HG03565 (cell line): ENCODE data around the gene SREK1.
A peak's percentile ranks its signal among the peaks of the same experiment; 100 is the strongest.
"Not testable (repeated sequence)": the region's sequence is repeated elsewhere in the genome, so short reads cannot be mapped to it uniquely, and the experiment has no call there.

Source experiments
- ATAC-seq: cut with Tn5 transposase; IDR thresholded peaks from one replicate; pipeline ENCODE4 v1.9.1; 2021; ENCODE audit warnings: mild to moderate bottlenecking, moderate library complexity; ENCODE audit not compliant: unreplicated experiment

Gene SREK1, protein sequence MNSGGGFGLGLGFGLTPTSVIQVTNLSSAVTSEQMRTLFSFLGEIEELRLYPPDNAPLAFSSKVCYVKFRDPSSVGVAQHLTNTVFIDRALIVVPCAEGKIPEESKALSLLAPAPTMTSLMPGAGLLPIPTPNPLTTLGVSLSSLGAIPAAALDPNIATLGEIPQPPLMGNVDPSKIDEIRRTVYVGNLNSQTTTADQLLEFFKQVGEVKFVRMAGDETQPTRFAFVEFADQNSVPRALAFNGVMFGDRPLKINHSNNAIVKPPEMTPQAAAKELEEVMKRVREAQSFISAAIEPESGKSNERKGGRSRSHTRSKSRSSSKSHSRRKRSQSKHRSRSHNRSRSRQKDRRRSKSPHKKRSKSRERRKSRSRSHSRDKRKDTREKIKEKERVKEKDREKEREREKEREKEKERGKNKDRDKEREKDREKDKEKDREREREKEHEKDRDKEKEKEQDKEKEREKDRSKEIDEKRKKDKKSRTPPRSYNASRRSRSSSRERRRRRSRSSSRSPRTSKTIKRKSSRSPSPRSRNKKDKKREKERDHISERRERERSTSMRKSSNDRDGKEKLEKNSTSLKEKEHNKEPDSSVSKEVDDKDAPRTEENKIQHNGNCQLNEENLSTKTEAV

DNA sequence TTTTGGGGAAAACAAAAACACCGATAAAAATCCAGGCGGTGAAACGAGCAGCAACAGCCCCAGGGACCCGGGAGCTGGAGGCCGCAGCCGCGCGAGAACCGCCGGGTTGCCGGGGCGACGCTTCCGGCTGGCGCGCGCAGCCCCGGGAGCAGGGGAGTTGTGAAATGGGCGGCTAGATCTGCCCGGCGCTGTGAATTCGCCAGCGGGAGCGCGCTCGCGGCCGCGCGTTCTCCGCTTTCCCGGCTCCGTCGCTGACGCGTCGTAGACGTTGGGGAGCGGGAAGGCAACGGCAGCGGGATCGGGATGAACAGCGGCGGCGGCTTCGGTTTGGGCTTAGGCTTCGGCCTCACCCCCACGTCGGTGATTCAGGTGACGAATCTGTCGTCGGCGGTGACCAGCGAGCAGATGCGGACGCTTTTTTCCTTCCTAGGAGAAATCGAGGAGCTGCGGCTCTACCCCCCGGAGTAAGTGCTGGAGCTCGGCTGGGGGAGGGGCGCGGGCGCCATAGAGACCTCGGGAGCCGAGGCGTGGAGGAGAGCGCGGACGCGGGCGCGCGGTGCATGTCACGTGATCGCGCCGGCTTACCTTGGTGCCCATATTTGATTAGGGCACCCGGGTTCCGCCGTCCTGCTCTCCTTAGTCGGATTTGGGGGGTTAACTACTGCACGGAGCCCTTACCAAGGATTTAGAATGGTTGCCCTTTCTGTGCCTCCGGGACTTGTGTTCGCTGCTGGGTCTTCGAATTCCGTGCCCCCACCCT, at the start of gene SREK1:
TSS of gene SREK1 (plus strand) at position 227 of the 760 bp plus-strand sequence. CDS start at position 304, 77 bp downstream.
- ATAC-seq: peak; percentile 65

DNA sequence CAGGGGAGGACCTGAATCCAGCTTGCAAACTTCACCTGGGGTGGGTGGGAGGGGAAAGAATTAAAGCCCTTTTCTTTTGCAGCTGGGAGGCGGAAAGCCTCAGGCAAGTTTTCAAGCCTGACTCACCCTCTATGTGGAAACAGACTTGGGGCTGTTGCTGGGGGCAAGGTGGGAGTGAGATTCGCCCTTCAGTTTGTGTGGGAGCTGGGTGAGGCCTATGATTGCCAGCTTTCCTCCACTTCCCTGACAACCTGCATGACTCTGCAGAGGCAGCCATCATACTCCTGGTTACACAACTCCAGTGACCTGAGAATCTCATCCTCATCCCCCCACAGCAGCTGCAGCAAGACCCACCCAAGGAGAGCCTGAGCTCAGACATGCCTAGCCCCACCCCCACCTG, 43.2 kb upstream of the SREK1 start:
- ATAC-seq: no peak

DNA sequence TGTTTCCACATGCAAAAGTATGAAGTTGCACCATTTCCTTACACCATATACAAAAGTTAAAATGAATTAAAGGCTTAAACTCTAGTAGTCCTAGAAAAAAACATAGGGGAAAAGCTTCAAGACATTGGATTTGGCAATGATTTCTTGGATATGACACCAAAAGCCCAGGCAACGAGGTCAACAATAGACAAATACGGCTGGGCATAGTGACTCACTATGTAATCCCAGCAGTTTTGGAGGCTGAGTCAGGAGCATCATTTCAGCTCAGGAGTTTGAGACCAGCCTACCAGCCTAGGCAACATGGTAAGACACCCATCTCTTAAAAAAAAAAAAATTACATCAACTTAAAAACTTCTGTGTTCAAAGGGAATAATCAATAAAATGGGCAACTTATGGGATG, 30.9 kb upstream of the SREK1 start:
- no peak for ATAC-seq

DNA sequence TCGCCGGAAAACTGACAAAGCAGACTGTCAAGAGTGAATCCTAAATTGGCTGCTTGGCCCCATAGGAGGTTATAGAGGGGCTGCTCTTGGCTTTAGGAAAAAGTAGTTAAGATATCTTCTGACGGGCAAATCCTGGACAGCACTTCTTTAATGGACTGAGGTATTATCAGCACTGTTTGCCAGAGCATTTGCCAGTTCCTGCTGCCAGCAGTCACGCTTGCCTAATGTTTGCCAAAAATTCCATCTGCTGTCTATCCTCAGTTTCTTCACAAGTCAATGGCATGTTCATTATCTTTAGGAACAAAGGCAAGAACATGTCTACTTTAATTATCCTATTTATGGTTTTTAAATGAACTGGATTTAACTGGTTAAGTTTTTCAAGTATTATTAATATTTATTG, 25.8 kb upstream of the SREK1 start:
- no peak for ATAC-seq

DNA sequence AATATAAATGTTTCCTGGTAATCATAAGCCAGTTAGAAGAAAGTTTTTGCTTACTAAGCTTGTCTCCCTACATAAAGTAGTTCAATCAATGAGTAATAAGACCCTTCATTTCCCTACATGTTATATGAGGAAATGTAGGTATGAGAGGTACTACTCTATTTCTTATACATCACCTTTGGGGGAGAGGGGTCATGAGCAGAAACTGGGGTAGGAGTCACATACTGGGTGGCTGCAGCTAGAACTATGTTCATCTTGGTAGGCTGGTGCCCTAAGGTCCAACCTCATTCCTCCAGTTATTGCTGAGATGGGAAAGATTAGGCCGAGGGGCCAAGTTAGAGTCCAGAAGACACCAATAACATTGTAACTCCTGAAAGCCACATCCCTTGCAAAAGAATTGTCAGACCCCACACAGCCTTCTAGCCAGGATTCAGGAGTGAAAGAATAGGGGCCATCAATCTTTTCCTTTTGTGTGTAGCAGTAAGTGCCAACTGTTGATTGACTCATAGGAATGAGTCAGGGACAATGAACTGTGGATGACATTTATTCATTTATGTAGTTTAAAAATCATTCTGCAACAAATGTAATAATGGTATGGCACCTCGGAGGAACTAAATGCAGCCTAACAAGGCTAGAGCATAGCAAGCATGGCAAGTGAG, 21.6 kb upstream of the SREK1 start:
- no peak for ATAC-seq

DNA sequence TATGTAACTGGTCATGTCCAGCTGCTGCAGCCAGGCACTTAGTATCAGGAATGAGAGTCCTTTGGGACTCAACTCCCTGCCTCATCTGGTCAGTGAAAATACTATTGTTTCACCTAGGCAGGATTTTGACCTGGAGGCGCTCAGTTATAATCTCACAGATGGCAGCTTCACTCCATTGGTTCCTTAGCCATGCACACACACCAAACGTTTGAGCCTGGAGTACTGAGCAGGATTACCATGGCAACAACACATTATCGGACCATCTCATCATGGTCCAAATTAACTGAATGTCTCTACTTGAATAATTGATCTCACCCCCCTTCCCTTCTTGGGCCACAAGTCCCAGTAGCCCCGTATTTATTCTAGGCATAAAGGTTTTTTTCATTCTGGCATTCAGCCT, 15.0 kb upstream of the SREK1 start:
- no peak for ATAC-seq

DNA sequence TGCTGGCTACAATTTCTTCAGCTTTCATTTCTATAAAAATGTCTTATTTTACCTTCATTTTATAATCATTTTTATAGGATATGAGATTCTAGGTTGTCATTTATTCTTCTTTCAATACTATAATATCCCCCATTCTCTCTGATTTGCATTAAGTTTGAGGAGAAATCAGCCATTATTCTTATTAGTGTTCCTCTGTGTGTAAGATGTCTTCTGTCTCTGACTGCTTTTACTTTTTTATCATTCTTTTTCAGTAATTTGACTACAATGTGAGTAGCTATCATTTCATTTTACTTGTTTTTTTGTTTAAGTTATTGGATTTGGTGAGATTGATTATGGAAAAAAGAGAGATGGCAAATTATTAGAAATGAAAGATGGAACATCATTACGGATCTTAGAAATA, 13.6 kb upstream of the SREK1 start:
- no peak for ATAC-seq

DNA sequence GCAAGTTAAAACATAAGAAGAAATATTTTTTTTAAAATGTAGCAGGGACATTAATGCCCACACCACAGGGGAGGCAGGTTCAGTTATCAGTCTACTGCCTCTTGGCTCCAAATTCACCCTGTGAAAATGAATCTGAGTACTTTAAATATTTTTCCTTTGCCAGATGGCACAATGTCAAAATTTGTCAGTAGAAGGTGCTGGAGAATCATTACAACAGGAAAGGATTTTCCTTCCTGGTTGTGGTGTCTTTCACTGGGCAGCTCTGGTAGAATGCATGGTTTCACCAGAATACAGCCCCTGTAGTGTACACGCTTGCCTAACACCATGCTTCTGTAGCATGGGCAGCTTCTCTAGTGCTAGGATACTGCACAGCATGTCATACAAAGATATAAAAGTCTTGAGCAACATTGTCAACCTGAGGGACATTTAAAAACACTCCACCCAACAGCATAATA, 9.7 kb upstream of the SREK1 start:
- no peak for ATAC-seq

DNA sequence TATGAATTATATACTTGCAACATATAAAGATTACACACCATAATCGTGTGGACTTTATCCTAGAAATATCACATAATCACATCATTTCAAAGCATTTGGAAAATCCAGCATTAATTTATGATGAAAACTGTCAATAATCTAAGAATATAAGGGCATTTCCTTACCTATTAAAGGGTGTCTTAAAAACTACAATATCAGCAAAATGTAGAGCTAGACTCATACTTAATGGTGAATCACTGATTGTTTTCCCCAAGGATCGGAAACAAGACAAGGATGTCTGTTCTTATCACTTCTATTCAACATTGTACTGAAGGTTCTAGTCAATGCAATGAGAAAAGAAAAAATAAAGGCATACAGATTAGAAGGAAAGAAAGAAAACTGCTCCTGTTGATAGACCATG, 8.0 kb upstream of the SREK1 start:
- ATAC-seq: no peak

DNA sequence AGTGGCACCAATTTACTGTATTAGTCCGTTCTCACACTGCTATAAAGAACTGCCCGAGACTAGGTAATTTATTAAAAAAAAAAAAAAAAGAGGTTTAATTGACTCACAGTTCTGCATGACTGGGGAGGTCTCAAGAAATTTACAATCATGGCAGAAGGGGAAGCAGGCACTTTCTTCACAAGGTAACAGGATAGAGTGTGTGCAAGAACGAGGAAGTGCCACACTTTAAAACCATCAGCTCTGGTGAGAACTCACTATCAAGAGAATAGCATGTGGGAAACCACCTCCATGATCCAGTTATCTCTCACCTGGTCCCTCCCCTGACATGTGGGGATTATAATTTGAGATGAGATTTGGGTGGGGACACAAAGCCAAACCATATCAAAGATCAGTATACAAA, 7.2 kb upstream of the SREK1 start:
- not testable (repeated sequence) for ATAC-seq

DNA sequence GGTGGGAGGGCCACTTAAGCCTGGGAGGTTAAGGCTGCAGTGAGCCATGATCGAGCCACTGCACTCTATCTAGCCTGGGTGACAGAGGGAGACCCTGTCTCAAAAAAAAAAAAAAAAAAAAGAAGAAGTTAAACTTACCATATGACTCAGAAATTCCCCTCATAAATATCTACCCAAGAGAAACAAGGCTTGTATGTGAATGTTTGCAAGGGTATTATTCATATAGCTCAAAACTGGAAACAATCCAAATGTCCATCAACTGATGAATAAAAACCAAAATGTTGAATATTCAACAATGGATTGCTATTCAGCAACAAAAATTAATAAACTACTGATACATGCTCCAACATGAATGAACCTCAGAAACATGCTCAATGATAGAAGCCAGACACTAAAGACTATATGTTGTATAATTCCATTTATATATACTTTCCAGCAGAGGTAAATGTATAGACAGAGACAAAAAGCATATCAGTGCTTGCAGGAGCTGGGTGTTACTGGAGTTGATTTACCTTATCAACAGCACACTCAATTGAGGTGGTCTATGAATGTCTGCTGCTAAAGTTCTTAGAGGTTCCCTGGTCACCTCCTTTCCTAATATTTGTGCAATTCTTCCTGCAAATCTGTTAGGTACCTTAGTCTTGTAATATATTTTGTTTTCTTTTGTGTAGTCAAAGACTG, 5.3 kb upstream of the SREK1 start:
- ATAC-seq: no peak

DNA sequence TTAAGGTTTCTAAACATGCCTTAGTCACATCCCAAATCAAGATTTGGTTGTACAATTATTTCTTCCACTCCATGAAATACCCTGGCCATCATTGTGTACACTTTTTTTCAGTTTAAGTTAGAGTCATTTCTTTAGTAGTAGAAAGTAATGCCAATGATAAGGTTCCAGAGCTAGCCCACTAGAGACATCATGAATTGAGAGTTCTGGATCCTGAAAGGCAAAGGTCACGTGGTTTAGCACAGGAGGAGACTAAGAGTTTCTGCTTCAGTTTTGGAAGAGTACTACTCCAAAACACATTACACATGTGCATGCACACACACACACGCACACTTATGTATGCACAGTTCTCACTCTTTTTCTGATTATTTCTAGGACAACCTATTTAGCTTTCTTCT, 4.8 kb upstream of the SREK1 start:
- no peak for ATAC-seq

DNA sequence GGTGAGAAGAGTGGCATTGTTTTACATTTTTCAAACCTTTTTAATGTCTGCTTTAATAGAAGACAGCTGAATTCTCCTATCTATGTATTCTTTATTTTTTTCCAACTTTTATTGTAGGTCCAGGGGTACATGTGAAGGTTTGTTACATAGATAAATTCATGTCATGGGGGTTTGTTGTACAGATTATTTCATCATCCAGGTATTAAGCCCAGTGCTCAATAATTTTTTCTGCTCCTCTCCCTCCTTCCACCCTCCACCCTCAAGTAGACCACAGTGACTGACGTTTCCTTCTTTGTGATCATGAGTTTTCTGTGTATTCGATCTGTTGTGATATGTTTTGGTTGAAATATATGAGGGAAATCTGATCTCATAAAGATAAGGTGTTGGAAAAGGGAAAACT, 1.7 kb upstream of the SREK1 start:
- no peak for ATAC-seq

DNA sequence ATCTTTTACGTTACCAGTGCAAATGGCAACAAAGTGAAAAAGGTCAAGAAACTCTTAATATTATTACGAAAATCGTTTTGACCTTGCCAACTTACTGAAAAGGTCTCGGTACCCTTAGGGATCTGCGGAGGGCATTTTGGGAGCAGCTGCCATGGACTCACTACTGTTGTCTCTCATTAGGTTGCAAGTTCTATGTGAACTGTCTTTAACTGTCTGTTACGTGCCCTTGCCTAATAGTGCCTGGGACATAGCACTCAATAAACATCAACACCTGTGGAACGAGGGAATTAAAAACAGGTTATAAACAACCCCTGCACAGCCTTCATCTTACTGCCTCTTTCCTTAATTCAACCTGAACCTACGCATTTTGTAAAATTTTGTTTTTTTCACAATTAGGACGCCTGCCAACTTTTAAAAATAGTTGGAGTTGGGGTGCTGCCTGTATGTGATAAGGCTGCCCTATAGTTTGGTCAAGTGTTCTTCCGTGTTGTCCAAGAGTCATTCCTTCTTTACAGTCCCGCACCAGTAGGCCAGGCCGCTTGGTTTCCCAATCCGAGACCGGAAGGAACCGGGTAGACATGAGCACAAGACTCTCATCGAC, 527 bp upstream of the SREK1 start:
- peak; percentile 5 for ATAC-seq

DNA sequence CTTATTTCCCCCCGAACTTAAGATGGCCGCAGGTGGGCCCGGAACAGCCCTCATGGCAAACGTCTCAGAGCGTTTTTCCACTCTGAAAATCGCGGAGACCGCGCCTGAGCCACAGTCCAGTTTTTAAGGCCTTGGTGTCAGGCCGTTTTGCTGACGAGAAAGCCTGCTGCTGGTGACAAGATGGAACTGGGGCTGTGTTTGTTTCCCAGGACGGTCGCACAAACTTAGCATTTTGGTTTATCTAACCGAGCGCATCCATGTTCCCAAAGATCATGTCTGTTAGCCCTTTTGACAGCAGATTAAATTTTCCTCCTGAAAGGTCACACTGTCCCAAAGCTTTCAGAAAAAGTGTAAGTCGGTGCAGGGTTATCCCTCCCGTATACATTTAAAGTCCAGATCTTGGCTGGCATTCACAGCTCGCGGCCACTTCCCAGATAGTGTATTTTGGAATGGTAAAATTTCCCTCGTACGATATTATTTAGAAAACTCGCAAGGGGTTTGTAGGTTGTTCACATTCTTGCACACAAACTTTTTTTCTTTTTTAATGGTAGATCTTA, 812 bp downstream of the SREK1 start:
- ATAC-seq: peak; percentile 24

DNA sequence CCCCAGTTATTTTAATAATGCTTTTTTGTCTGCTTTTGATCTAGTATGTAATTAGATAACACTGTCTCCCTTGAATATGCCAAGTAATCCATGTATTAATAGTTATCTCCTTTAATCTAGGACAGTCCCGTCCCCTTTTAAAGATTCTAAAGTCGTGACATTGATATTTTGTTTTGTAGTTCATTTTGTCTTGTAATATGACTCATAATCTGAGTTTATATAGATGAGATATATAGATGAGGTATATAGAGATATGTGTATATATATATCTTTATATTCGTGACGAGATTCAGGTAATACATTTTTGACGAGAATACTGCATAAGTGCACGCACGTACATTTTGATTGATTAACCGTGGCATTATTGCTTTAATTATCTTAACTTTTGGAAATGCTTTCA, 1.6 kb downstream of the SREK1 start:
- no peak for ATAC-seq

DNA sequence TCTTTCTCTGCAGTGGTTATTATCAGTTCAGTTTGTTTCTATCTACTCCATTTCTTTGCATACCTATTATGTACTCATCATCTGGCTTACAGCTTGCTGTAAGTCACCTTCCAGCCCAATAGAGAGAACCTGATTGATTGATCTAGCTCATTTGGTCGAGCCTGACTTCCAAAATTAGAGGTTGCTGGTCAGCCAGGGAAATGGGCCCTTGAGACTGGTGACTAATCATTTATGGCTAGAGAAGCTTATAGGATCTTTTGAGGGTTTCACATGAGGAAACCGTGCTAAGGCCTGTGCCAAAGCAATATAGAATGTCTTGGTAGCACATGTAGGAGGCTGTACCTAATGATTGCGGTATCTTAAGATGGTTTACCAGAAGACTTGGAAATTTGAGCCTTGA, 5.8 kb downstream of the SREK1 start:
- no peak for ATAC-seq

DNA sequence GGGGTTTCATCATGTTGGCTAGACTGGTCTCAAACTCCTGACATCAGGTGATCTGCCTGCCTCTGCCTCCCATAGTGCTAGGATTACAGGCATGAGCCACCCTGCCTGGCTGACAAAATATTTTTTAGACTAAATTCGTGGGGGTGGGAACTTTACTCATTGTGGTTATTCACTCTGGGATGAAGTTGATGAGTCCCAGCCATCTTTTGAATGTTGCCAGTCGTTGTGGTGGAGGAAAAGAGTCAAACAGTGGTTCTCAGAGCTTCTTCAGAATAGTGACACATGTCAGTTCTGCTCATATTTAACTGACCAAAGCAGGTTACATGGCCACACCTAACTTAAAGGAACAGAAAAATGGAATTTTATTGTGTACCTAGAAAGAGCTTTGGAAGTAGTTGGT, 6.9 kb downstream of the SREK1 start:
- no peak for ATAC-seq

DNA sequence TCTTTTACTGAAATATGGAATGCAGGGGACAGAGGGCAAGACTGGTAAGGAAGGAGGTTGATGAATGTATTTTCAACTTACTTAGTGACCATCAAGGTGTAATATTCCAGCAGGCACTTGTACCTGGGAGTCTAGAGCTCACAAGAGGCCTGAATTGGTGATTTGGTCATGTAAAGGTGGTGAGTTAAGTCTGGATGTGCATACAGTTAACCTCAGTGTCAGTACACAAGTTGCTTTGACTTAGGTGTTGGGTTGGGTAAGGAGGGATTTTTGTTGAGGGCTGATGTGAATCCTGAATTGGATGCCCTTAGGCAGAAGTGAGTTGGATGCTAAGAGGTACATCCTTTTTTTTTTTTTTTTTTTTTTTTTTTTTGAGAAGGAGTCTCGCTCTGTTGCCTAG, 7.4 kb downstream of the SREK1 start:
- ATAC-seq: no peak

DNA sequence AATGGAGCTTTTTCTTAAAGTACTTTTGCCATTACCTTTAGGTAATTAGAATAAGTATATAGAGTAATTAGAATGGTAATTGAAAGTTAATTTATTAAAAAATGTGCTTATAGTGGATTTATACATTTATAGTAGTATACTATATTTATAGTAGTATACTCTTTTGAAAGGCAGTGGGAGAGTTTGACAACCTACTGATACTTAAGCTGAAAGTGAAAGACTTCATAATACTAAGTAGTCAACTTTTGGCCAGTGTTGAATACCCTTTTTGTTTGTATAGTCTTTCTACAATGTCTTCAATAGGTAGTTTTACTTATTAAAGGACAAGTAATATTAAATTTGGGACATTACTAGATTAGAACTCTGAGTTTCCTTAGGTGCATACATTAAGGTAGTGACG, 12.9 kb downstream of the SREK1 start:
- ATAC-seq: no peak
